Endodermal cell (in vitro differentiated cells): ENCODE measurements around the gene PRPF39. TPM values are rescaled to one million over a fixed set of nuclear protein-coding genes. Genes with fewer than 3 reads are reported as not detected.
A peak's percentile ranks its signal among the peaks of the same experiment; 100 is the strongest.

Source experiments
- DNase-seq: peaks from one replicate; pipeline ENCODE4 v3.0.0-alpha.2; 2017
- H3K27ac ChIP-seq: 2 replicates; pipeline ENCODE4 v1.5.1; 2013; ENCODE audit warnings: mild to moderate bottlenecking, low read depth, low read length, moderate library complexity
- H3K27me3 ChIP-seq: 2 replicates; pipeline ENCODE4 v1.6.1; 2013; ENCODE audit warnings: mild to moderate bottlenecking, low read length, moderate library complexity; ENCODE audit not compliant: insufficient read depth, control insufficient read depth, poor library complexity, severe bottlenecking
- H3K36me3 ChIP-seq: 2 replicates; pipeline ENCODE4 v1.7.0; 2013; ENCODE audit warnings: mild to moderate bottlenecking, low read length, moderate library complexity; ENCODE audit not compliant: control insufficient read depth, insufficient read depth
- H3K4me1 ChIP-seq: one replicate; pipeline ENCODE4 v1.7.0; 2013; ENCODE audit warnings: low read length; ENCODE audit not compliant: control insufficient read depth, insufficient read depth
- H3K4me3 ChIP-seq: 2 replicates; pipeline ENCODE4 v1.5.1; 2013; ENCODE audit warnings: mild to moderate bottlenecking, low read length, moderate library complexity
- H3K9ac ChIP-seq: 2 replicates; pipeline ENCODE4 v1.6.1; 2013; ENCODE audit warnings: mild to moderate bottlenecking, low read length, moderate library complexity; ENCODE audit not compliant: poor library complexity, severe bottlenecking; ENCODE audit errors: extremely low read depth
- H3K9me3 ChIP-seq: 2 replicates; pipeline ENCODE4 v1.6.1; 2013; ENCODE audit warnings: mild to moderate bottlenecking, low read length, moderate library complexity; ENCODE audit not compliant: control insufficient read depth
- H3K27ac Mint-ChIP-seq: 2 replicates; pipeline ENCODE4 v1.8.0; 2020; ENCODE audit warnings: mixed read lengths
- H3K27me3 Mint-ChIP-seq: 2 replicates; pipeline ENCODE4 v1.8.0; 2021; ENCODE audit warnings: mild to moderate bottlenecking, mixed read lengths; ENCODE audit not compliant: insufficient read depth
- H3K36me3 Mint-ChIP-seq: 2 replicates; pipeline ENCODE4 v1.8.0; 2020; ENCODE audit warnings: low read depth, mixed read lengths
- H3K4me1 Mint-ChIP-seq: 2 replicates; pipeline ENCODE4 v1.8.0; 2020; ENCODE audit warnings: mixed read lengths
- H3K4me3 Mint-ChIP-seq: 2 replicates; pipeline ENCODE4 v1.8.0; 2020; ENCODE audit warnings: mild to moderate bottlenecking, moderate library complexity, mixed read lengths
- H3K9me3 Mint-ChIP-seq: 2 replicates; pipeline ENCODE4 v1.8.0; 2020; ENCODE audit warnings: mild to moderate bottlenecking, mixed read lengths
- CTCF ChIP-seq: fragments of 200-600 bp; sonication (generic); conservative IDR thresholded peaks from 2 replicates; pipeline ENCODE4 v1.5.0; 2021; ENCODE audit warnings: antibody characterized with exemption, mild to moderate bottlenecking
- WGBS, 2 experiments: methylation state at CpG; one replicate each; pipeline versions ENCODE4 v1.1.5 to v1.1.7; 2013; ENCODE audit warnings: missing lambda C conversion rate in 2 of 2, mixed read lengths in 1 of 2; ENCODE audit not compliant: insufficient coverage in 1 of 2, insufficient read length in 1 of 2; 5-methylcytosine and 5-hydroxymethylcytosine counted together
- total RNA-seq, 2 donors: library from RNA; stranded (reverse); fragmentation: NEBNext Ultra II Directional in 1 of 2; extraction: Animal tissue kit (Norgen Biotek cat#: 25700) in 1 of 2; gene quantifications; 2 replicates in 1 of 2; 3 replicates in 1 of 2; pipeline ENCODE4 v1.2.1, GENCODE V29; 2021

Gene PRPF39
- total RNA-seq, 2 donors from 2014 or later = 50.7 to 50.8 TPM

- no peak for TF ChIP-seq CTCF
These were observed 20.6 kb downstream of the PRPF39 start for GRCh38 chr14:45104561-45104960.

GRCh38 chr14:45112896-45113781 is 29.2 kb downstream of the PRPF39 start:
- H3K4me1 Mint-ChIP-seq = no peaks in the 10 kb centered on the region
- Histone ChIP-seq H3K36me3 (peaks cover 99% of the 10 kb centered on the region), H3K4me3 (no peak overlapping the region), H3K27ac (no peak overlapping the region), H3K4me1 (no peaks in the 10 kb centered on the region), H3K9ac (no peak overlapping the region), H3K9me3 (no peaks in the 10 kb centered on the region), H3K27me3 (no peaks in the 10 kb centered on the region)
- no peak overlapping the region for H3K4me3 Mint-ChIP-seq
- H3K9me3 Mint-ChIP-seq = no peaks in the 10 kb centered on the region
- TF ChIP-seq CTCF = no peak
- 94 to 100% methylated on average over 5 to 6 of the region's 6 CpGs for WGBS, 2 experiments
- peak overlapping the region; percentile 14 for H3K27ac Mint-ChIP-seq
- peaks cover 77% of the 10 kb centered on the region for H3K36me3 Mint-ChIP-seq
- DNase-seq = no peak
- no peaks in the 10 kb centered on the region for H3K27me3 Mint-ChIP-seq

More at GRCh38 chr14:45104561-45104960, 20.6 kb downstream of the PRPF39 start:
- H3K4me1 Mint-ChIP-seq = peaks cover 8% of the 10 kb centered on the region
- H3K27ac ChIP-seq = no peak overlapping the region
- 83 to 100% methylated on average over 1 of the region's 1 CpG for WGBS, 2 experiments
- no peak overlapping the region for H3K9ac ChIP-seq
- H3K9me3 ChIP-seq = no peaks in the 10 kb centered on the region
- no peak overlapping the region for H3K27ac Mint-ChIP-seq
- H3K9me3 Mint-ChIP-seq = no peaks in the 10 kb centered on the region
- no peak for DNase-seq
- peaks cover 65% of the 10 kb centered on the region for H3K36me3 Mint-ChIP-seq
- H3K27me3 ChIP-seq = no peaks in the 10 kb centered on the region
- no peak overlapping the region for H3K4me3 Mint-ChIP-seq
- H3K4me1 ChIP-seq = no peaks in the 10 kb centered on the region
- no peak overlapping the region for H3K4me3 ChIP-seq
- no peaks in the 10 kb centered on the region for H3K27me3 Mint-ChIP-seq
- peaks cover 81% of the 10 kb centered on the region for H3K36me3 ChIP-seq

GRCh38 chr14:45114327-45114726 is 30.4 kb downstream of the PRPF39 start:
- no peak for TF ChIP-seq CTCF
- no peaks in the 10 kb centered on the region for H3K4me1 ChIP-seq
- H3K9me3 ChIP-seq = no peaks in the 10 kb centered on the region
- H3K27me3 ChIP-seq = no peaks in the 10 kb centered on the region
- no peak overlapping the region for H3K9ac ChIP-seq
- H3K27ac ChIP-seq = no peak overlapping the region
- no peak overlapping the region for H3K4me3 ChIP-seq
- 90% methylated on average over 1 of the region's 3 CpGs; no CpG with 5 or more reads in 1 of the 2 experiments for WGBS, 2 experiments
- no peak overlapping the region for H3K4me3 Mint-ChIP-seq
- H3K27me3 Mint-ChIP-seq = no peaks in the 10 kb centered on the region
- no peak overlapping the region for H3K27ac Mint-ChIP-seq
- DNase-seq = no peak
- H3K4me1 Mint-ChIP-seq = no peaks in the 10 kb centered on the region
- no peaks in the 10 kb centered on the region for H3K9me3 Mint-ChIP-seq
- peaks cover 100% of the 10 kb centered on the region for H3K36me3 ChIP-seq
- H3K36me3 Mint-ChIP-seq = peaks cover 78% of the 10 kb centered on the region
